ENCODE data around the gene SMG6. TPM values are rescaled to one million over a fixed set of nuclear protein-coding genes. Genes with fewer than 3 reads are reported as not detected.

Gene SMG6
- total and polyA plus RNA-seq, 7 donors = 11.1 to 38.8 (median 22.9) TPM

DNA sequence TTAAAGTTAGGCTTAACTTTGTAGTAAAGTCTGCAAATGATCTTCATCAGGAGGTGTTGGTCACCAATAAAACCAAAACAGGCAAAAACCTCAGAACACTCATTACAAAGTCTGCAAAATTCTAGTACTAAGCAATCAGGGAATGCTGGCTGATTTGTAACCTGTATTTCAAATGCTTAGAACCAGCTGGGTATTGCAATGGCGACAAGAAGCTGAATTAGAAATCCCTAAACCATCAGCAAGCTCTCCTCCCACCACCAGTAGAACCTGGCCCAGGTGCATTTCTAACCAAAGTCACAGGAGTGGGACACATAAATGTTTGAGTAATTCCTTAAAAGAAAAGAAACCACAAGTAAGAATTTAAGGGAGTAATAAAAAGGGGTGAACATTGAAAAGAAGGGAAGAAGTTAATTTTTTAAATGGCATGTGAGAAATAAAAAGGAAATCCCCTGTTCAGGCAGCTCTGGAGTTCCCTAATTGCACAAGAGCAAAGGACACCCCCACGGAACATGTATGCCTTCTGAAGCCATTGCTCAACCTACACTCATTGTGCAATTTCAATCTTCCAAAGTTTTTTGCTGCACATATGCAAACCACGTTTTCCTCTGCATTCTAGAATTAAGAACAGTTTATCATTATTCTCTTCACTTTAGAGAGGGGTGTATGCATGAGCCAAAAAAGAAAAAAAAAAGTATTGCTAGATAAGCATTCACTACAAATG is 145.8 kb downstream of the SMG6 start:
- peak in 3 of 4 donors; percentile 23 to 81 (median 47) for TF ChIP-seq POLR2AphosphoS5 (IDR thresholded peaks at IDR 0.05)
- no peak for TF ChIP-seq POLR2A (IDR thresholded peaks at IDR 0.05)
- H3K4me1 ChIP-seq = peaks cover 0 to 7% (median 0%) of the 10 kb centered on the region in 4 donors
- intact Hi-C loops (cut with DNase I) = no loop called here
- H3K27me3 ChIP-seq = no peaks in the 10 kb centered on the region
- H3K36me3 ChIP-seq = peaks cover 0 to 36% (median 1%) of the 10 kb centered on the region in 4 donors
- H3K9me3 ChIP-seq = no peaks in the 10 kb centered on the region
- H3K4me3 ChIP-seq = no peak overlapping the region
- peak; percentile 58 for DNase-seq
- 61 to 79% methylated on average over 3 of the region's 3 CpGs for WGBS, 2 donors
- H3K27ac ChIP-seq = peak overlapping the region in 2 of 4 donors; percentile 5 to 39

DNA sequence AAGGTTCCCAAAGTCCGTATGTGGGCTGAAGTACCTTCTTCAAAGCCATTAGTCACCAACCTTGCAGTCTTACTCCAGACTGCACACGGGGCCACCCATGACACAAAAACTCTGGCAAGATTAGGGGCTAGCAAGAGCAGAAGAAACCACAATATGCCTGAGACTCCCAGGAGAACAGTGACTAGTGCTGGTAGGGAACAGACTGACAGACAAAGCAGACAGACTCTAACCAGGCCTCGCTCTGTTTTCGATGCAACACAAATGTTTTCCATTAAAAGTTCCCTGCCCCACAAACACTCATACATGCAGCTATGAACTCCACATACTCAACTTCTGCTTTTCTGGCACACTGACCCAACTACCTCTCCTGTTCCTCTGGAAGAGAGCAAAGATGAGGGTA is 146.5 kb downstream of the SMG6 start:
- peak; percentile 53 for DNase-seq
- Histone ChIP-seq H3K4me1 (peaks cover 0 to 7% (median 0%) of the 10 kb centered on the region in 4 donors), H3K36me3 (peaks cover 0 to 29% (median 0%) of the 10 kb centered on the region in 4 donors), H3K27me3 (no peaks in the 10 kb centered on the region), H3K4me3 (no peak overlapping the region), H3K27ac (peak overlapping the region in 2 of 4 donors; percentile 5 to 39), H3K9me3 (no peaks in the 10 kb centered on the region)
- intact Hi-C loops (cut with DNase I) = no loop called here
- 59 to 82% methylated on average over 4 of the region's 4 CpGs for WGBS, 2 donors
- TF ChIP-seq, protein P1, sequence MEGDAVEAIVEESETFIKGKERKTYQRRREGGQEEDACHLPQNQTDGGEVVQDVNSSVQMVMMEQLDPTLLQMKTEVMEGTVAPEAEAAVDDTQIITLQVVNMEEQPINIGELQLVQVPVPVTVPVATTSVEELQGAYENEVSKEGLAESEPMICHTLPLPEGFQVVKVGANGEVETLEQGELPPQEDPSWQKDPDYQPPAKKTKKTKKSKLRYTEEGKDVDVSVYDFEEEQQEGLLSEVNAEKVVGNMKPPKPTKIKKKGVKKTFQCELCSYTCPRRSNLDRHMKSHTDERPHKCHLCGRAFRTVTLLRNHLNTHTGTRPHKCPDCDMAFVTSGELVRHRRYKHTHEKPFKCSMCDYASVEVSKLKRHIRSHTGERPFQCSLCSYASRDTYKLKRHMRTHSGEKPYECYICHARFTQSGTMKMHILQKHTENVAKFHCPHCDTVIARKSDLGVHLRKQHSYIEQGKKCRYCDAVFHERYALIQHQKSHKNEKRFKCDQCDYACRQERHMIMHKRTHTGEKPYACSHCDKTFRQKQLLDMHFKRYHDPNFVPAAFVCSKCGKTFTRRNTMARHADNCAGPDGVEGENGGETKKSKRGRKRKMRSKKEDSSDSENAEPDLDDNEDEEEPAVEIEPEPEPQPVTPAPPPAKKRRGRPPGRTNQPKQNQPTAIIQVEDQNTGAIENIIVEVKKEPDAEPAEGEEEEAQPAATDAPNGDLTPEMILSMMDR (IDR thresholded peaks at IDR 0.05) = no peak
- peak in 1 of 4 donors; percentile 14 for TF ChIP-seq POLR2AphosphoS5 (IDR thresholded peaks at IDR 0.05)

DNA sequence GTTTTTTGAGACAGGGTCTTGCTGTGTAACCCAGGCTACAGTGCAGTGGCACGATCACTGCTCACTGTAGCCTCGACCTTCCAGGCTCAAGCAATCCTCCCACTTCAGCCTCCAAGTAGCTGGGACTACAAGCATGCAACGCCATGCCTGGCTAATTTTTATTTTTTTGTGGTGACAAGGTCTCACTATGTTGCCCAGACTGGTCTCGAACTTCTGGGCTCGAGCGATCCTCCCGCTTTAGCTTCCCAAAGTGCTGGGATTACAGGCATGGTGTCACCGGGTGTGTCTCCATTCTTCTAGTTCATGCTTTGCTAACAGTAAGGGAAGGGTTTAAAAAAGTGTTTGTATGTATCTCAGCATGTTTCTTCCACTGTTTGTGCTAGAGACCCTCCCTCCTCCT is 146.9 kb downstream of the SMG6 start:
- intact Hi-C loops (cut with DNase I) = no loop called here
- peaks cover 0 to 25% (median 0%) of the 10 kb centered on the region in 4 donors for H3K36me3 ChIP-seq
- no peak overlapping the region for H3K4me3 ChIP-seq

DNA sequence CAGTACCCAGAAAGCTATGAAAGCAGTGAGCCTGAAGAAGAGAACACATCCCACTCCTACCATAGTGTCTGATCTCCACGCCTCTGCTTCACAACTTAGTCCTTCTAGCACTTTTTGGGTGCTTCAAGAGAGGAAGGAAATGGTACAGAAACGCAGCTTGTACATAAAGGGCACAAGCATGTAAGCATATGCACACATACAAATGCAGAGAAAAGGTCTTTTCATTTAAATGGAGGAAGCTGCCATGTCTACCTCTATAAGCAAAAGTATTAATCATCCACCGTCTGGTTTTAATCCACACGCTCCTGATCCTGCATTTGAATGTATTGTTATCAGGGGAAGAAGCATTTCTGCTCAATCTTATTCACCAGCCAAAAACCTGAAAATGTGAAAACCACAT is 148.0 kb downstream of the SMG6 start:
- no peak for DNase-seq
- Histone ChIP-seq H3K9me3 (no peaks in the 10 kb centered on the region), H3K27ac (no peak overlapping the region), H3K27me3 (no peaks in the 10 kb centered on the region), H3K4me1 (peaks cover 0 to 7% (median 0%) of the 10 kb centered on the region in 4 donors), H3K4me3 (no peak overlapping the region), H3K36me3 (peaks cover 0 to 22% (median 0%) of the 10 kb centered on the region in 4 donors)
- WGBS, 2 donors = 61 to 88% methylated on average over 4 of the region's 4 CpGs
- TF ChIP-seq EP300 (IDR thresholded peaks at IDR 0.05) (no peak), POLR2AphosphoS5 (IDR thresholded peaks at IDR 0.05) (no peak), POLR2A (IDR thresholded peaks at IDR 0.05) (no peak)
- TF ChIP-seq, protein P1 (IDR thresholded peaks at IDR 0.05) = no peak
- intact Hi-C loops (cut with DNase I) = no loop called here

More for the DNA sequence above, 146.9 kb downstream of the SMG6 start:
- Histone ChIP-seq H3K4me1 (peaks cover 0 to 7% (median 0%) of the 10 kb centered on the region in 4 donors), H3K27ac (peak overlapping the region in 2 of 4 donors; percentile 5 to 39), H3K9me3 (no peaks in the 10 kb centered on the region), H3K27me3 (no peaks in the 10 kb centered on the region)
- 92% methylated on average over 8 of the region's 8 CpGs for WGBS, 2 donors
- no peak for TF ChIP-seq POLR2AphosphoS5 (IDR thresholded peaks at IDR 0.05)
- TF ChIP-seq, protein P1 (IDR thresholded peaks at IDR 0.05) = no peak
- no peak for TF ChIP-seq EP300 (IDR thresholded peaks at IDR 0.05)
- no peak for TF ChIP-seq POLR2A (IDR thresholded peaks at IDR 0.05)
- no peak for DNase-seq

DNA sequence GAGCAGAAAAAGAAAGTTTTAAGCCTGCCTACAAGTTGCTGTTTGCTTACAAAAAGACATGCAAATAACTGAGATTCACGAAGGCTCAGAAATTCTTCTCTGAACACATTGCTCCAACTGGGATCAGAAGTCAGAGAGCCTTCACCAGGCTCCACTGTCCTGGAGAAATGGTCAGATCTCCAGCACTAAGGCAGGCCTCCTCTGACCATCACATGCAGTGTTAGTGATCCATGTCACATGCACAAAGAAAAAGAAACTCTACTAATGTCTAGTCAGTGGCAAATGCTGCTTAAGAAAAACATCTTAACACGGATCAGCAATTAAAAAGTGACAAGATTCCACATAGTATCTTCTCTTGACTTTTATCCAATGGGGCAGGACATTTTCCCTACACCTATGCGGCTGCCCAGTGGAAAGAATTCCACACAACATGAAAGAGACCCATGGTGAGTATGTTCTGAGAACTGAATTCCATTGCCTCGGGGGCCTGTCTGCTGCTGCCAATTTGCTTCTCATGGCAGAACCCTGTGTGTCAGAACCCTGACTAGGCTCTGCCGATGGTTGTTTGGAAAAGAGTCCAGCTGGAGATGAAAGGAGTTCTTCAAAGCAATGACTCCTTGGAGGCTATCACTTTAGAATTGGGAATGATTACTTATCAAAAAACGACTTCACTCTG is 152.1 kb downstream of the SMG6 start:
- Histone ChIP-seq H3K4me1 (peaks cover 0 to 1% (median 0%) of the 10 kb centered on the region in 4 donors), H3K4me3 (no peak overlapping the region), H3K36me3 (peaks cover 0 to 38% (median 0%) of the 10 kb centered on the region in 4 donors), H3K27ac (no peak overlapping the region), H3K27me3 (no peaks in the 10 kb centered on the region), H3K9me3 (no peaks in the 10 kb centered on the region)
- intact Hi-C loops (cut with DNase I) = no loop called here
- WGBS, 2 donors = 82 to 85% methylated on average over 6 of the region's 6 CpGs
- DNase-seq = no peak
- TF ChIP-seq, protein P1 (IDR thresholded peaks at IDR 0.05) = no peak
- no peak for TF ChIP-seq POLR2AphosphoS5 (IDR thresholded peaks at IDR 0.05)
- TF ChIP-seq EP300 (IDR thresholded peaks at IDR 0.05) = no peak
- TF ChIP-seq POLR2A (IDR thresholded peaks at IDR 0.05) = no peak

Measured in sigmoid colon (tissue), 7 donors.